HepG2 (cell line): ENCODE data around the gene CCDC197. TPM values are rescaled to one million over a fixed set of nuclear protein-coding genes. Genes with fewer than 3 reads are reported as not detected.

Source experiments
- ATF2 ChIP-seq: sonication (generic); formaldehyde crosslinking; IDR thresholded peaks from 2 replicates; pipeline ENCODE4 v1.4.0; 2020; ENCODE audit warnings: missing genetic modification reagents
- BCL6 ChIP-seq: IDR thresholded peaks from 2 replicates; pipeline ENCODE4 v1.6.1; 2016; ENCODE audit warnings: missing genetic modification reagents, missing compliant biosample characterization
- CREB3 ChIP-seq: sonication (generic); formaldehyde crosslinking; IDR thresholded peaks from 2 replicates; pipeline ENCODE4 v1.5.0; 2020; ENCODE audit warnings: missing genetic modification reagents
- DPF2 ChIP-seq: sonication (generic); formaldehyde crosslinking; IDR thresholded peaks from 2 replicates; pipeline ENCODE4 v1.4.0; 2020; ENCODE audit warnings: mild to moderate bottlenecking, low read depth, missing genetic modification reagents, borderline replicate concordance
- FOXA3 ChIP-seq: IDR thresholded peaks from 2 replicates; pipeline ENCODE4 v1.6.1; 2016; ENCODE audit warnings: missing genetic modification reagents, missing compliant biosample characterization
- HNF4A ChIP-seq: sonication (generic); formaldehyde crosslinking; IDR thresholded peaks from 2 replicates; pipeline ENCODE4 v1.4.0; 2020; ENCODE audit warnings: missing genetic modification reagents
- JUND ChIP-seq: sonication (generic); formaldehyde crosslinking; IDR thresholded peaks from 2 replicates; pipeline ENCODE4 v1.8.0; 2022; ENCODE audit warnings: mild to moderate bottlenecking, missing genetic modification reagents
- KDM5A ChIP-seq: fragments of 200-600 bp; sonication (generic); IDR thresholded peaks from 2 replicates; pipeline ENCODE4 v1.7.0; 2018; ENCODE audit warnings: antibody characterized with exemption, mild to moderate bottlenecking, low read length, borderline replicate concordance
- KDM6A ChIP-seq: IDR thresholded peaks from 2 replicates; pipeline ENCODE4 v1.6.1; 2016; ENCODE audit warnings: low read depth
- LCORL ChIP-seq, 2 experiments: fragments of 450-650 bp in 1 of 2; sonication (generic) in 1 of 2; formaldehyde crosslinking in 1 of 2; IDR thresholded peaks; 2 replicates each; pipeline versions ENCODE4 v1.5.0 to v1.6.1; 2017 to 2020; ENCODE audit warnings: antibody characterized with exemption in 1 of 2, missing genetic modification reagents in 1 of 2
- MAX ChIP-seq: IDR thresholded peaks from 2 replicates; pipeline ENCODE4 v1.6.1; 2012; ENCODE audit warnings: inconsistent platforms
- MEF2D ChIP-seq: sonication (generic); formaldehyde crosslinking; IDR thresholded peaks from 2 replicates; pipeline ENCODE4 v1.5.1; 2020; ENCODE audit warnings: mild to moderate bottlenecking, missing genetic modification reagents
- MTA1 ChIP-seq: sonication (generic); formaldehyde crosslinking; IDR thresholded peaks from 2 replicates; pipeline ENCODE4 v1.4.0; 2020; ENCODE audit warnings: missing genetic modification reagents, mild to moderate bottlenecking, borderline replicate concordance
- NCOA1 ChIP-seq: sonication (generic); formaldehyde crosslinking; IDR thresholded peaks from 2 replicates; pipeline ENCODE4 v1.9.0; 2021; ENCODE audit warnings: missing genetic modification reagents
- PATZ1 ChIP-seq: sonication (generic); formaldehyde crosslinking; IDR thresholded peaks from 2 replicates; pipeline ENCODE4 v1.4.0; 2020; ENCODE audit warnings: missing genetic modification reagents
- SMC3 ChIP-seq: IDR thresholded peaks from 2 replicates; pipeline ENCODE4 v1.6.1; 2011; ENCODE audit warnings: low read length, improper control_type of control experiment
- SOX5 ChIP-seq: IDR thresholded peaks from 2 replicates; pipeline ENCODE4 v1.6.1; 2016; ENCODE audit warnings: borderline replicate concordance
- SPEN ChIP-seq: sonication (generic); formaldehyde crosslinking; IDR thresholded peaks from 2 replicates; pipeline ENCODE4 v1.5.1; 2020; ENCODE audit warnings: low read depth, mild to moderate bottlenecking, missing genetic modification reagents
- TARDBP ChIP-seq: sonication (generic); formaldehyde crosslinking; IDR thresholded peaks from 2 replicates; pipeline ENCODE4 v1.8.0; 2022; ENCODE audit warnings: mild to moderate bottlenecking, missing genetic modification reagents
- ZFY ChIP-seq: sonication (generic); formaldehyde crosslinking; IDR thresholded peaks from 2 replicates; pipeline ENCODE4 v1.4.0; 2020; ENCODE audit warnings: missing genetic modification reagents
- ZMYM3 ChIP-seq: sonication (generic); formaldehyde crosslinking; IDR thresholded peaks from 2 replicates; pipeline ENCODE4 v1.5.1; 2020; ENCODE audit warnings: mild to moderate bottlenecking, missing genetic modification reagents
- ZNF264 ChIP-seq: sonication (generic); formaldehyde crosslinking; IDR thresholded peaks from 2 replicates; pipeline ENCODE4 v1.4.0; 2020; ENCODE audit warnings: missing genetic modification reagents
- ZNF574 ChIP-seq: sonication (generic); formaldehyde crosslinking; IDR thresholded peaks from 2 replicates; pipeline ENCODE4 v1.4.0; 2020; ENCODE audit warnings: missing genetic modification reagents
- ZNF674 ChIP-seq: sonication (generic); formaldehyde crosslinking; IDR thresholded peaks from 2 replicates; pipeline ENCODE4 v1.5.0; 2020; ENCODE audit warnings: low read depth, mild to moderate bottlenecking, missing genetic modification reagents
- ZNF703 ChIP-seq: sonication (generic); formaldehyde crosslinking; IDR thresholded peaks from 2 replicates; pipeline ENCODE4 v1.5.1; 2020; ENCODE audit warnings: missing genetic modification reagents, mild to moderate bottlenecking, moderate library complexity, borderline replicate concordance
- polyA plus RNA-seq, 8 experiments: library from polyadenylated mRNA; depleted of rRNA in 3 of 8; stranded (reverse) in 7 of 8; unstranded in 1 of 8; fragments of >200 nt; fragmentation: Illumina TruSeq in 4 of 8; extraction: Trizol in 4 of 8; gene quantifications; 2 replicates each; pipeline versions ENCODE4 v1.2.1 to v1.2.3, GENCODE V29; 2011 to 2016; ENCODE audit warnings: low read depth in 4 of 8, missing spikeins in 1 of 8, mixed read lengths in 1 of 8; ENCODE audit not compliant: insufficient read depth in 1 of 8
- total RNA-seq, 5 experiments: library from RNA; depleted of rRNA; stranded (reverse); fragments of >200 nt; fragmentation: Illumina TruSeq; extraction: Trizol; gene quantifications; 2 replicates each; pipeline ENCODE4 v1.2.3, GENCODE V29; 2016; ENCODE audit warnings: low read depth in 1 of 5

The CCDC197 gene
- total and polyA plus RNA-seq, 2 of the 13 experiments (the other 11 are each of a cell fraction or from before 2014, with no cell fraction given): 0.11 to 0.13 TPM

- TF ChIP-seq FOXA3: peak; percentile 31; the same call in 1 of the 2 replicates
- TF ChIP-seq MEF2D: no peak
- peak; percentile 88 for TF ChIP-seq HNF4A (CRISPR knock-in tag)
- TF ChIP-seq KDM5A: no peak
- TF ChIP-seq ZNF703 (CRISPR knock-in tag): no peak
- peak; percentile 62 for TF ChIP-seq BCL6
- no peak for TF ChIP-seq ZNF264 (CRISPR knock-in tag)
- peak; percentile 8; the same call in 1 of the 2 replicates for TF ChIP-seq SOX5
- TF ChIP-seq SMC3: no peak
- TF ChIP-seq ZNF574 (CRISPR knock-in tag): peak; percentile 36; the same call in 1 of the 2 replicates
- TF ChIP-seq LCORL (IDR thresholded peaks at IDR 0.05): no peak
- peak; percentile 87 for TF ChIP-seq LCORL (CRISPR knock-in tag; IDR thresholded peaks at IDR 0.05)
- TF ChIP-seq ZMYM3 (CRISPR knock-in tag): peak; percentile 14; the same call in 1 of the 2 replicates
- peak; percentile 46; the same call in 1 of the 2 replicates for TF ChIP-seq ATF2 (CRISPR knock-in tag)
- TF ChIP-seq MTA1 (CRISPR knock-in tag): peak; percentile 42; the same call in 1 of the 2 replicates
- no peak for TF ChIP-seq CREB3
- TF ChIP-seq SPEN: no peak
- TF ChIP-seq KDM6A (CRISPR knock-in tag): 0 out of 2 replicates have a peak, but pooled peaks have one; percentile 42
- TF ChIP-seq ZNF674 (CRISPR knock-in tag): no peak
- TF ChIP-seq PATZ1 (CRISPR knock-in tag): 0 out of 2 replicates have a peak, but pooled peaks have one; percentile 9
- TF ChIP-seq JUND (CRISPR knock-in tag): peak; percentile 62; the same call in 1 of the 2 replicates
- TF ChIP-seq ZFY (CRISPR knock-in tag): 0 out of 2 replicates have a peak, but pooled peaks have one; percentile 1
- peak; percentile 34; the same call in 1 of the 2 replicates for TF ChIP-seq MAX
- TF ChIP-seq NCOA1 (CRISPR knock-in tag): no peak
- peak; percentile 75; the same call in 1 of the 2 replicates for TF ChIP-seq DPF2
- TF ChIP-seq TARDBP (CRISPR knock-in tag): 0 out of 2 replicates have a peak, but pooled peaks have one; percentile 31
Measured at GRCh38 chr14:94004015-94004414, 6.9 kb downstream of the CCDC197 start (continued).
